ENCODE measurements around the gene TTF1. TPM values are rescaled to one million over a fixed set of nuclear protein-coding genes. Genes with fewer than 3 reads are reported as not detected.

TTF1 gene
- total and polyA plus RNA-seq, 2 of the 13 experiments (the other 11 are each of a cell fraction or from before 2014, with no cell fraction given): 3.4 to 9.8 TPM

DNA sequence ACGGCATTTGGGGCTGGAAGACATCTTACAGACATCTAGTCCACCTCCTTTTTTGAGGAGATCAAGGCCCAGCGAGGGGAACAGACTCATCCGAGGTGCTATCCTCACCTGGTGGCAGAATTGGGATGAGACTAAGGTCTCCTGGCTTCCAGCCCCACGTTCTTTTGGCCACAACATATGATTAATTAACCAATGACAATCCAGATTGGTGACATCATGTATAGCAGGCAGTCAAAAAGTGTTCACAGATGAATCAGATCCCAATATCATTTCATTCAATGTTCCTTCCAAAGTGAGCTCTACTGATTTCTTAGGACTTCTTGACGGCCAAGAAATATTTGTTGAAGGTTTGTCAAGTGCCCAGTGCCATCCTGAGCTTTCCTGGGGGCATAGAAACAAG lies 7.3 kb upstream of the TTF1 start (continued):
- no peak for TF ChIP-seq EP300 (IDR thresholded peaks at IDR 0.05; ENCODE audit: low read depth in 2 of 2, low read length in 2 of 2)
- no peak for TF ChIP-seq EP300 (CRISPR knock-in tag; IDR thresholded peaks at IDR 0.05; ENCODE audit: borderline replicate concordance)
- no peak for TF ChIP-seq TCF12 (IDR thresholded peaks at IDR 0.05)
- TF ChIP-seq TCF12 (CRISPR knock-in tag; IDR thresholded peaks at IDR 0.05): no peak
- TF ChIP-seq POLR2A (IDR thresholded peaks at IDR 0.05; ENCODE audit: insufficient read depth in 1 of 2, low read depth in 2 of 2, low read length in 2 of 2): no peak

GRCh38 chr9:132412089-132412488 lies 5.4 kb upstream of the TTF1 start:
- H3K27me3 ChIP-seq (ENCODE audit: control insufficient read depth in 1 of 2, insufficient read depth in 2 of 2, low read length in 2 of 2): peaks cover 2 to 57% of the 10 kb centered on the region in 2 experiments; a peak in 3 of 5 replicates
- DNase-seq (ENCODE audit: low spot score): peak; percentile 10
- no peak overlapping the region for H3K4me2 ChIP-seq (ENCODE audit: low read depth, low read length)
- POLR2A ChIA-PET: no interaction called here
- CTCF ChIA-PET (ENCODE audit: low intra/inter-chr PET ratio, low total read pairs): interaction anchor here (1.1 to 2.8 kb wide), 3 partner anchors 163 to 388 kb away, joined by 4 to 22 read pairs (median 9); no protein-coding TSS in a partner anchor
- peaks cover 33% of the 10 kb centered on the region for H3K4me1 ChIP-seq (ENCODE audit: insufficient read depth, low read length)
- no peaks in the 10 kb centered on the region for H3K9me3 ChIP-seq (ENCODE audit: low read length)
- no peak overlapping the region for H2AFZ ChIP-seq (ENCODE audit: low read length)
- H3K4me3 ChIP-seq (replicated peaks in 1 of 3; ENCODE audit: insufficient read depth in 1 of 3, low read depth in 2 of 3, low read length in 3 of 3): no peak overlapping the region
- no peaks in the 10 kb centered on the region for H3K36me3 ChIP-seq (replicated peaks in 1 of 2; ENCODE audit: control insufficient read depth in 1 of 2, insufficient read depth in 2 of 2, low read length in 2 of 2)
- WGBS (ENCODE audit: low lambda C conversion rate): 10% methylated on average over 8 of the region's 8 CpGs
- peaks cover 3% of the 10 kb centered on the region; the same call in 1 of the 2 replicates for H4K20me1 ChIP-seq (ENCODE audit: insufficient read depth, low read length)
- no TSS peak for BruUV-seq (replicated peaks)
- in situ Hi-C loops (cut with HindIII; ENCODE audit: extremely low pct_ligation_motif_present, low pct_unique_long_range_greater_than_20kb) (loop anchor here (5.0 to 10.0 kb wide), 3 partner anchors 93 to 385 kb away; no protein-coding TSS in a partner anchor), intact Hi-C loops (cut with micrococcal nuclease; ENCODE audit: unreplicated experiment) (loop anchor here (2.0 to 10.0 kb wide), 2 partner anchors 93 to 163 kb away; no protein-coding TSS in a partner anchor)
- H3K79me2 ChIP-seq (ENCODE audit: insufficient read depth, low read length): no peaks in the 10 kb centered on the region
- ATAC-seq: peak; percentile 67
- H3K27ac ChIP-seq (ENCODE audit: extremely low read length, insufficient read depth, low read length): no peak overlapping the region
- no peak for FAIRE-seq
- no peak overlapping the region for H3K9ac ChIP-seq (ENCODE audit: insufficient read depth, low read depth, low read length)
- TF ChIP-seq AKNA (CRISPR knock-in tag; IDR thresholded peaks at IDR 0.05; ENCODE audit: borderline replicate concordance) (no peak), ZNF777 (CRISPR knock-in tag; IDR thresholded peaks at IDR 0.05) (peak; percentile 60; the same call in 1 of the 2 replicates), FOXC1 (CRISPR knock-in tag; IDR thresholded peaks at IDR 0.05; ENCODE audit: borderline replicate concordance) (no peak), STAG1 (CRISPR knock-in tag; IDR thresholded peaks at IDR 0.05) (peak; percentile 52), TFDP2 (CRISPR knock-in tag; IDR thresholded peaks at IDR 0.05) (no peak)
- TF ChIP-seq, protein P1, sequence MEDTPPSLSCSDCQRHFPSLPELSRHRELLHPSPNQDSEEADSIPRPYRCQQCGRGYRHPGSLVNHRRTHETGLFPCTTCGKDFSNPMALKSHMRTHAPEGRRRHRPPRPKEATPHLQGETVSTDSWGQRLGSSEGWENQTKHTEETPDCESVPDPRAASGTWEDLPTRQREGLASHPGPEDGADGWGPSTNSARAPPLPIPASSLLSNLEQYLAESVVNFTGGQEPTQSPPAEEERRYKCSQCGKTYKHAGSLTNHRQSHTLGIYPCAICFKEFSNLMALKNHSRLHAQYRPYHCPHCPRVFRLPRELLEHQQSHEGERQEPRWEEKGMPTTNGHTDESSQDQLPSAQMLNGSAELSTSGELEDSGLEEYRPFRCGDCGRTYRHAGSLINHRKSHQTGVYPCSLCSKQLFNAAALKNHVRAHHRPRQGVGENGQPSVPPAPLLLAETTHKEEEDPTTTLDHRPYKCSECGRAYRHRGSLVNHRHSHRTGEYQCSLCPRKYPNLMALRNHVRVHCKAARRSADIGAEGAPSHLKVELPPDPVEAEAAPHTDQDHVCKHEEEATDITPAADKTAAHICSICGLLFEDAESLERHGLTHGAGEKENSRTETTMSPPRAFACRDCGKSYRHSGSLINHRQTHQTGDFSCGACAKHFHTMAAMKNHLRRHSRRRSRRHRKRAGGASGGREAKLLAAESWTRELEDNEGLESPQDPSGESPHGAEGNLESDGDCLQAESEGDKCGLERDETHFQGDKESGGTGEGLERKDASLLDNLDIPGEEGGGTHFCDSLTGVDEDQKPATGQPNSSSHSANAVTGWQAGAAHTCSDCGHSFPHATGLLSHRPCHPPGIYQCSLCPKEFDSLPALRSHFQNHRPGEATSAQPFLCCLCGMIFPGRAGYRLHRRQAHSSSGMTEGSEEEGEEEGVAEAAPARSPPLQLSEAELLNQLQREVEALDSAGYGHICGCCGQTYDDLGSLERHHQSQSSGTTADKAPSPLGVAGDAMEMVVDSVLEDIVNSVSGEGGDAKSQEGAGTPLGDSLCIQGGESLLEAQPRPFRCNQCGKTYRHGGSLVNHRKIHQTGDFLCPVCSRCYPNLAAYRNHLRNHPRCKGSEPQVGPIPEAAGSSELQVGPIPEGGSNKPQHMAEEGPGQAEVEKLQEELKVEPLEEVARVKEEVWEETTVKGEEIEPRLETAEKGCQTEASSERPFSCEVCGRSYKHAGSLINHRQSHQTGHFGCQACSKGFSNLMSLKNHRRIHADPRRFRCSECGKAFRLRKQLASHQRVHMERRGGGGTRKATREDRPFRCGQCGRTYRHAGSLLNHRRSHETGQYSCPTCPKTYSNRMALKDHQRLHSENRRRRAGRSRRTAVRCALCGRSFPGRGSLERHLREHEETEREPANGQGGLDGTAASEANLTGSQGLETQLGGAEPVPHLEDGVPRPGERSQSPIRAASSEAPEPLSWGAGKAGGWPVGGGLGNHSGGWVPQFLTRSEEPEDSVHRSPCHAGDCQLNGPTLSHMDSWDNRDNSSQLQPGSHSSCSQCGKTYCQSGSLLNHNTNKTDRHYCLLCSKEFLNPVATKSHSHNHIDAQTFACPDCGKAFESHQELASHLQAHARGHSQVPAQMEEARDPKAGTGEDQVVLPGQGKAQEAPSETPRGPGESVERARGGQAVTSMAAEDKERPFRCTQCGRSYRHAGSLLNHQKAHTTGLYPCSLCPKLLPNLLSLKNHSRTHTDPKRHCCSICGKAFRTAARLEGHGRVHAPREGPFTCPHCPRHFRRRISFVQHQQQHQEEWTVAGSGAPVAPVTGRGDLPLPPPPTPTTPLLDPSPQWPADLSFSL (CRISPR knock-in tag; IDR thresholded peaks at IDR 0.05): no peak

All from HepG2 (cell line).